H9 (cell line): ENCODE data around the gene TRUB2. TPM values are rescaled to one million over a fixed set of nuclear protein-coding genes. Genes with fewer than 3 reads are reported as not detected.
A peak's percentile ranks its signal among the peaks of the same experiment; 100 is the strongest.

ENCODE experiments used
- DNase-seq: peaks from one replicate; pipeline ENCODE4 v3.0.0-alpha.2; 2017
- H2AFZ ChIP-seq: one replicate; pipeline ENCODE4 v1.6.1; 2013; ENCODE audit warnings: mild to moderate bottlenecking, low read length, control low read depth, moderate library complexity
- H2AK5ac ChIP-seq: 2 replicates; pipeline ENCODE4 v1.6.1; 2013; ENCODE audit warnings: low read length, control low read depth, mixed read lengths; ENCODE audit not compliant: insufficient read length
- H2BK120ac ChIP-seq: one replicate; pipeline ENCODE4 v1.6.1; 2013; ENCODE audit warnings: low read depth, mild to moderate bottlenecking, low read length, control low read depth, inconsistent platforms; ENCODE audit not compliant: poor library complexity, severe bottlenecking
- H2BK12ac ChIP-seq: 2 replicates; pipeline ENCODE4 v1.6.1; 2013; ENCODE audit warnings: low read length, control low read depth, mixed read lengths, low read depth; ENCODE audit not compliant: insufficient read length
- H2BK15ac ChIP-seq: 2 replicates; pipeline ENCODE4 v1.6.1; 2013; ENCODE audit warnings: low read depth, low read length, control low read depth
- H2BK20ac ChIP-seq: one replicate; pipeline ENCODE4 v1.6.1; 2013; ENCODE audit warnings: low read depth, mild to moderate bottlenecking, low read length, control low read depth, inconsistent platforms; ENCODE audit not compliant: poor library complexity, severe bottlenecking
- H2BK5ac ChIP-seq: 2 replicates; pipeline ENCODE4 v1.6.1; 2013; ENCODE audit warnings: low read length, control low read depth, mixed read lengths; ENCODE audit not compliant: insufficient read length
- H3K14ac ChIP-seq: 2 replicates; pipeline ENCODE4 v1.6.1; 2013; ENCODE audit warnings: low read length, control low read depth; ENCODE audit not compliant: insufficient read depth
- H3K18ac ChIP-seq: 2 replicates; pipeline ENCODE4 v1.6.1; 2013; ENCODE audit warnings: low read depth, mild to moderate bottlenecking, mixed read lengths, low read length, control low read depth; ENCODE audit not compliant: insufficient read length
- H3K23ac ChIP-seq: 2 replicates; pipeline ENCODE4 v1.6.1; 2013; ENCODE audit warnings: low read length, control low read depth, mixed read lengths, low read depth; ENCODE audit not compliant: insufficient read length
- H3K23me2 ChIP-seq: 2 replicates; pipeline ENCODE4 v1.6.1; 2013; ENCODE audit warnings: low read depth, mild to moderate bottlenecking, mixed read lengths, low read length, control low read depth; ENCODE audit not compliant: insufficient read length, poor library complexity, severe bottlenecking
- H3K27ac ChIP-seq: 2 replicates; pipeline ENCODE4 v1.5.1; 2013; ENCODE audit warnings: low read length, control low read depth, mixed read lengths, low read depth; ENCODE audit not compliant: insufficient read length
- H3K27me3 ChIP-seq: 2 replicates; pipeline ENCODE4 v1.6.1; 2013; ENCODE audit warnings: low read length, control low read depth, inconsistent platforms; ENCODE audit not compliant: insufficient read depth
- H3K4ac ChIP-seq: 2 replicates; pipeline ENCODE4 v1.6.1; 2013; ENCODE audit warnings: low read depth, mild to moderate bottlenecking, control low read depth, inconsistent platforms, low read length, moderate library complexity
- H3K4me1 ChIP-seq: 2 replicates; pipeline ENCODE4 v1.6.1; 2013; ENCODE audit warnings: low read length, control low read depth, inconsistent platforms; ENCODE audit not compliant: insufficient read depth
- H3K4me2 ChIP-seq: 2 replicates; pipeline ENCODE4 v1.6.1; 2013; ENCODE audit warnings: low read length, control low read depth, mixed read lengths; ENCODE audit not compliant: insufficient read length, insufficient read depth
- H3K56ac ChIP-seq: 2 replicates; pipeline ENCODE4 v1.6.1; 2013; ENCODE audit warnings: low read depth, mild to moderate bottlenecking, mixed read lengths, low read length, control low read depth; ENCODE audit not compliant: insufficient read length
- H3K79me1 ChIP-seq: 2 replicates; pipeline ENCODE4 v1.6.1; 2013; ENCODE audit warnings: low read depth, mild to moderate bottlenecking, moderate library complexity, low read length, control low read depth, inconsistent platforms; ENCODE audit not compliant: insufficient read depth, poor library complexity, severe bottlenecking
- H3K79me2 ChIP-seq: 2 replicates; pipeline ENCODE4 v1.6.1; 2013; ENCODE audit warnings: low read length, control low read depth, inconsistent platforms; ENCODE audit not compliant: insufficient read depth
- H3K9ac ChIP-seq: 2 replicates; pipeline ENCODE4 v1.6.1; 2013; ENCODE audit warnings: low read length, control low read depth, mixed read lengths; ENCODE audit not compliant: insufficient read length; ENCODE audit errors: extremely low read depth
- H3K9me3 ChIP-seq: one replicate; pipeline ENCODE4 v1.6.1; 2013; ENCODE audit warnings: low read depth, low read length, inconsistent platforms; ENCODE audit not compliant: control insufficient read depth
- H3T11ph ChIP-seq: one replicate; pipeline ENCODE4 v1.6.1; 2013; ENCODE audit warnings: mild to moderate bottlenecking, low read length, control low read depth, inconsistent platforms
- H4K20me1 ChIP-seq: one replicate; pipeline ENCODE4 v1.6.1; 2013; ENCODE audit not compliant: control insufficient read depth, insufficient read length, insufficient read depth
- H4K5ac ChIP-seq: 2 replicates; pipeline ENCODE4 v1.6.1; 2013; ENCODE audit warnings: low read depth, mild to moderate bottlenecking, mixed read lengths, low read length, control low read depth; ENCODE audit not compliant: insufficient read length
- H4K8ac ChIP-seq: replicated peaks from 2 replicates; pipeline ENCODE4 v1.6.1; 2013; ENCODE audit warnings: low read length, control low read depth, mixed read lengths, low read depth; ENCODE audit not compliant: insufficient read length
- H4K91ac ChIP-seq: 2 replicates; pipeline ENCODE4 v1.6.1; 2013; ENCODE audit warnings: low read depth, mild to moderate bottlenecking, moderate library complexity, mixed read lengths, low read length, control low read depth; ENCODE audit not compliant: insufficient read length
- H3K27ac Mint-ChIP-seq, 3 experiments: 2 replicates in 2 of 3; 3 replicates in 1 of 3; pipeline ENCODE4 v1.8.0; 2020 to 2021; ENCODE audit warnings: mixed read lengths in 3 of 3, mild to moderate bottlenecking in 1 of 3, moderate library complexity in 1 of 3
- H3K27me3 Mint-ChIP-seq: 2 replicates; pipeline ENCODE4 v1.8.0; 2021; ENCODE audit warnings: low read depth, mild to moderate bottlenecking, moderate library complexity, mixed read lengths
- H3K36me3 Mint-ChIP-seq, 3 experiments: 2 replicates in 2 of 3; 3 replicates in 1 of 3; pipeline ENCODE4 v1.8.0; 2020 to 2021; ENCODE audit warnings: low read depth in 3 of 3, mixed read lengths in 3 of 3; ENCODE audit not compliant: insufficient read depth in 1 of 3
- H3K4me1 Mint-ChIP-seq, 2 experiments: 2 replicates each; pipeline ENCODE4 v1.8.0; 2020; ENCODE audit warnings: mixed read lengths in 2 of 2
- H3K4me3 Mint-ChIP-seq, 2 experiments: 2 replicates in 1 of 2; 3 replicates in 1 of 2; pipeline ENCODE4 v1.8.0; 2020 to 2021; ENCODE audit warnings: mild to moderate bottlenecking in 2 of 2, mixed read lengths in 2 of 2, moderate library complexity in 1 of 2
- H3K9me3 Mint-ChIP-seq, 2 experiments: 2 replicates in 1 of 2; 3 replicates in 1 of 2; pipeline ENCODE4 v1.8.0; 2020; ENCODE audit warnings: mild to moderate bottlenecking in 2 of 2, mixed read lengths in 2 of 2, moderate library complexity in 1 of 2
- WGBS: extraction: QIAGEN DNeasy Blood & Tissue Kit; methylation state at CpG from one replicate; pipeline ENCODE4 v1.1.7; 2013; ENCODE audit warnings: missing lambda C conversion rate, low lambda C conversion rate, mixed read lengths; ENCODE audit not compliant: insufficient read length; ENCODE audit errors: extremely low coverage; 5-methylcytosine and 5-hydroxymethylcytosine counted together
- total RNA-seq: library from RNA; stranded (reverse); gene quantifications from 2 replicates; pipeline ENCODE4 v1.2.1, GENCODE V29; 2021
- TF ChIP-seq, protein P1 (sequence below): fragments of 200-600 bp; sonication (generic); conservative IDR thresholded peaks from 3 replicates; pipeline ENCODE4 v1.8.0; 2021; ENCODE audit warnings: antibody characterized with exemption, mild to moderate bottlenecking

TRUB2 gene
- total RNA-seq, 1 experiment from 2014 or later, result 38.3 TPM

DNA sequence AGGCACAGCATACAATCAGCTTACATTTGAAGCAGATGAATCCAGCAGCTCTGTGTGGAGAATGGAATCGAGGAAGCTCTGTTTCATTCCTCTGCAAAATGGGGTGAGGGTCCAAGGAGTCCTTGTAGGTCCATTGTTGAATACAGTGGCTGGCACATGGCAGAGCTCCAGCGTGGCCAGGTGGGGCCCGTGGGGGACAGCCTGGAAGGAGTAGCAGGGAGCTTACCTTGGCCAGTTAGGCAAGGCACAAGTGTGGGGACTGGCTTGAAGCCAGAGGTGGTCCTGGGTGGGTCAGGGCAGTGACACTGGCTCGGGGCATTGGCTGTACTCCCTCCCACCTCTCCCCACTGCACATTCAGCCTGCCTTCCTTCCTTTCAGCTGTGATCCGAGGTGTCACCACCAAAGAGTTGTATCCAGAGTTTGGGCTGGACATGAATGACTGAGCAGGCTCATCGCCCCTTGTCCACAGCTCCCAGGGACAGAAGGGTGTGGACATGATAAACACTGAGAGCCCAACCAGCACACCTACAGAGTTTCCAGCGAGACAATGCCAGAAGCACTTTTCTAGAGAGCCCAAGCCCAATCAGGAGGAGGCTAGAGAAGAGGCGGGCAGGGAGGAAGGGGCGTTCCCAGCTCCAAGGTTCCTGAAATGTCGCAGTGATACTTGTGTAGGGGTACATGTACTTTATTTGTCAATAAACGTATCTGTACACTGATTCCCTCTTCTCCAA, 33.8 kb downstream of the TRUB2 start:
- Histone ChIP-seq H4K20me1 (no peaks in the 10 kb centered on the region), H3K79me1 (no peaks in the 10 kb centered on the region), H2BK120ac (no peak overlapping the region), H2AK5ac (no peak overlapping the region), H2AFZ (no peak overlapping the region), H3K27ac (no peak overlapping the region), H3K9me3 (no peaks in the 10 kb centered on the region), H3K18ac (no peak overlapping the region), H3K79me2 (0 out of 2 replicates have a peak, but pooled peaks cover 1% of the 10 kb centered on the region), H4K5ac (no peak overlapping the region), H3K4me1 (no peaks in the 10 kb centered on the region), H2BK15ac (no peak overlapping the region), H3K14ac (no peak overlapping the region), H3K4ac (no peak overlapping the region), H2BK20ac (no peak overlapping the region), H3K23ac (no peak overlapping the region), H3K23me2 (no peaks in the 10 kb centered on the region), H4K91ac (no peak overlapping the region), H3T11ph (no peak overlapping the region), H3K27me3 (no peaks in the 10 kb centered on the region), H3K56ac (no peak overlapping the region), H2BK5ac (no peak overlapping the region), H3K4me2 (no peak overlapping the region), H4K8ac (no peak overlapping the region), H3K9ac (no peak overlapping the region), H2BK12ac (no peak overlapping the region)
- H3K36me3 Mint-ChIP-seq, result peaks cover 6 to 20% (median 12%) of the 10 kb centered on the region in 3 experiments; a peak in 6 of 7 replicates
- H3K4me3 Mint-ChIP-seq, result no peak overlapping the region
- no CpG with 5 or more reads among the region's 11 CpGs for WGBS
- H3K27ac Mint-ChIP-seq, result peak overlapping the region in 2 of 3 experiments; percentile 45 to 80; a peak in 2 of 7 replicates
- H3K9me3 Mint-ChIP-seq, result no peaks in the 10 kb centered on the region
- H3K27me3 Mint-ChIP-seq, result no peaks in the 10 kb centered on the region; the same call in 1 of the 2 replicates
- no peaks in the 10 kb centered on the region for H3K4me1 Mint-ChIP-seq
- TF ChIP-seq, protein P1, sequence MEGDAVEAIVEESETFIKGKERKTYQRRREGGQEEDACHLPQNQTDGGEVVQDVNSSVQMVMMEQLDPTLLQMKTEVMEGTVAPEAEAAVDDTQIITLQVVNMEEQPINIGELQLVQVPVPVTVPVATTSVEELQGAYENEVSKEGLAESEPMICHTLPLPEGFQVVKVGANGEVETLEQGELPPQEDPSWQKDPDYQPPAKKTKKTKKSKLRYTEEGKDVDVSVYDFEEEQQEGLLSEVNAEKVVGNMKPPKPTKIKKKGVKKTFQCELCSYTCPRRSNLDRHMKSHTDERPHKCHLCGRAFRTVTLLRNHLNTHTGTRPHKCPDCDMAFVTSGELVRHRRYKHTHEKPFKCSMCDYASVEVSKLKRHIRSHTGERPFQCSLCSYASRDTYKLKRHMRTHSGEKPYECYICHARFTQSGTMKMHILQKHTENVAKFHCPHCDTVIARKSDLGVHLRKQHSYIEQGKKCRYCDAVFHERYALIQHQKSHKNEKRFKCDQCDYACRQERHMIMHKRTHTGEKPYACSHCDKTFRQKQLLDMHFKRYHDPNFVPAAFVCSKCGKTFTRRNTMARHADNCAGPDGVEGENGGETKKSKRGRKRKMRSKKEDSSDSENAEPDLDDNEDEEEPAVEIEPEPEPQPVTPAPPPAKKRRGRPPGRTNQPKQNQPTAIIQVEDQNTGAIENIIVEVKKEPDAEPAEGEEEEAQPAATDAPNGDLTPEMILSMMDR, result no peak
- DNase-seq, result no peak
